Measurements from ENCODE around the gene LRRTM1.

- no peak for TF ChIP-seq ZNF274 (IDR thresholded peaks at IDR 0.05; ENCODE audit: low read depth, low read length)
- TF ChIP-seq SUZ12 (IDR thresholded peaks at IDR 0.05; ENCODE audit: extremely low read depth, insufficient read depth, insufficient read length) = no peak
- TF ChIP-seq YY1 (IDR thresholded peaks at IDR 0.05; ENCODE audit: insufficient read depth, insufficient read length) = no peak
These were observed 52.1 kb downstream of the LRRTM1 start for GRCh38 chr2:80252294-80252986.
